ENCODE results near the gene DGKZ.

The DGKZ gene

DNA sequence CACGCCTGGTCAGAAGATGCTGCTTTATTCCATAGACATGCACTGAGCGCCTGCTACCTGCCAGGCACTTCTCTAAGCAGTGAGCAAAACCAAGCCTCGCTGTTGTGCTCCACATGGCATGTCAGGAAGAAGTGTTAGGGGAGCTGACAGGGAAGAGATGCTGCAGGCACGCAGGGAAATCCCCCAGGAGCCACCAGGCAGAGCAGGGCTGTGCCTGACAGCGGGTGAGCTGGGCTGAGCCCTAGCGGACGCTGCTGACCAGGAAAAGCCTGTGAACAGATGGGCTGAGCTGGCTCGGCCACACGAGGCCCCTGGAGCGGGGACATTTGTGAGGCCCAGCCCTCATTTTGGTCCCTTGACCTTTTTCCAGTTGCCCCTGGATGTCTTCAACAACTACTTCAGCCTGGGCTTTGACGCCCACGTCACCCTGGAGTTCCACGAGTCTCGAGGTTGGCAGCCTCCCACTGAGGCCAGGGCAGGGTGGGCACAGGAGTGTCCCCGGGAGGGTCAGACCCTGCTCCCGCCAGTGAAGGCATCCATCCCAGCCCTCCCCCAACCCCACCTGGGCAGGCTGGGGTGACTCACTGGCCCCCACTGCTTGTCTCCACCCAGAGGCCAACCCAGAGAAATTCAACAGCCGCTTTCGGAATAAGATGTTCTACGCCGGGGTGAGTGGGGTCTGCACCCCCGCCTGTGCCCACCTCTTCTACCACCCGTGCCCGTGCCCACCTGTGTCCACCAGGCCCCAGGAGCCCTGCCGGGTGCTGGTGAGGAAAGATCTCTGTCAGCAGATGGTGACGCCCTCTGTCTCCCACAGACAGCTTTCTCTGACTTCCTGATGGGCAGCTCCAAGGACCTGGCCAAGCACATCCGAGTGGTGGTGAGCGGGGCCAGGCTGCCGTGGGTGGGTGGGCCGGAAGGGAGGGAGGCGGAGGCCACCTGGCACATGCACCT, 26.8 kb downstream of the DGKZ start:
- H3K27ac ChIP-seq: no peak overlapping the region
- no peaks in the 10 kb centered on the region for H3K27me3 ChIP-seq (replicated peaks)
- DNase-seq: no peak
- TF ChIP-seq, protein P1, sequence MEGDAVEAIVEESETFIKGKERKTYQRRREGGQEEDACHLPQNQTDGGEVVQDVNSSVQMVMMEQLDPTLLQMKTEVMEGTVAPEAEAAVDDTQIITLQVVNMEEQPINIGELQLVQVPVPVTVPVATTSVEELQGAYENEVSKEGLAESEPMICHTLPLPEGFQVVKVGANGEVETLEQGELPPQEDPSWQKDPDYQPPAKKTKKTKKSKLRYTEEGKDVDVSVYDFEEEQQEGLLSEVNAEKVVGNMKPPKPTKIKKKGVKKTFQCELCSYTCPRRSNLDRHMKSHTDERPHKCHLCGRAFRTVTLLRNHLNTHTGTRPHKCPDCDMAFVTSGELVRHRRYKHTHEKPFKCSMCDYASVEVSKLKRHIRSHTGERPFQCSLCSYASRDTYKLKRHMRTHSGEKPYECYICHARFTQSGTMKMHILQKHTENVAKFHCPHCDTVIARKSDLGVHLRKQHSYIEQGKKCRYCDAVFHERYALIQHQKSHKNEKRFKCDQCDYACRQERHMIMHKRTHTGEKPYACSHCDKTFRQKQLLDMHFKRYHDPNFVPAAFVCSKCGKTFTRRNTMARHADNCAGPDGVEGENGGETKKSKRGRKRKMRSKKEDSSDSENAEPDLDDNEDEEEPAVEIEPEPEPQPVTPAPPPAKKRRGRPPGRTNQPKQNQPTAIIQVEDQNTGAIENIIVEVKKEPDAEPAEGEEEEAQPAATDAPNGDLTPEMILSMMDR (IDR thresholded peaks at IDR 0.05; ENCODE audit: low read depth, low read length, missing control alignments): no peak
- H3K36me3 ChIP-seq (replicated peaks): peaks cover 53% of the 10 kb centered on the region
- H3K4me3 ChIP-seq (ENCODE audit: low read depth, low read length): no peak overlapping the region
- in situ Hi-C loops (cut with HindIII; ENCODE audit: low pct_ligation_motif_present, low sequenced_read_pairs): no loop called here

DNA sequence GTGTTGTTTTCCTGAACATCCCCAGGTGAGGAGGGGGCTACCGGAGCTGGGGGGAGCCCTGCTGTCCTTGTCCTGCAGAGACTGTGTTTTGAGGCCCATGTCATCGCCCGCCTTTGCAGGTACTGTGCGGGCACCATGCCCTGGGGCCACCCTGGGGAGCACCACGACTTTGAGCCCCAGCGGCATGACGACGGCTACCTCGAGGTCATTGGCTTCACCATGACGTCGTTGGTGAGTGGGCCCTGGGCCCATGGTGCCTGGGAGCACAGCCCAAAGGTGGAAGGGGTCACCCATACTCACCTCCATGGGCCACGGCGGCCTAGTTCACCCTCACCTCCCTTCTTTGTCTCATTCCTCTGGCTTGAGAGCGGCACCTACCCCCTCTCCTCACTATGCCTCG, 27.6 kb downstream of the DGKZ start:
- no peak overlapping the region for H3K4me3 ChIP-seq (ENCODE audit: low read depth, low read length)
- TF ChIP-seq, protein P1 (IDR thresholded peaks at IDR 0.05; ENCODE audit: low read depth, low read length, missing control alignments): no peak
- peaks cover 50% of the 10 kb centered on the region for H3K36me3 ChIP-seq (replicated peaks)
- no peaks in the 10 kb centered on the region for H3K27me3 ChIP-seq (replicated peaks)
- no peak for DNase-seq
- no peak overlapping the region for H3K27ac ChIP-seq
- in situ Hi-C loops (cut with HindIII; ENCODE audit: low pct_ligation_motif_present, low sequenced_read_pairs): no loop called here

DNA sequence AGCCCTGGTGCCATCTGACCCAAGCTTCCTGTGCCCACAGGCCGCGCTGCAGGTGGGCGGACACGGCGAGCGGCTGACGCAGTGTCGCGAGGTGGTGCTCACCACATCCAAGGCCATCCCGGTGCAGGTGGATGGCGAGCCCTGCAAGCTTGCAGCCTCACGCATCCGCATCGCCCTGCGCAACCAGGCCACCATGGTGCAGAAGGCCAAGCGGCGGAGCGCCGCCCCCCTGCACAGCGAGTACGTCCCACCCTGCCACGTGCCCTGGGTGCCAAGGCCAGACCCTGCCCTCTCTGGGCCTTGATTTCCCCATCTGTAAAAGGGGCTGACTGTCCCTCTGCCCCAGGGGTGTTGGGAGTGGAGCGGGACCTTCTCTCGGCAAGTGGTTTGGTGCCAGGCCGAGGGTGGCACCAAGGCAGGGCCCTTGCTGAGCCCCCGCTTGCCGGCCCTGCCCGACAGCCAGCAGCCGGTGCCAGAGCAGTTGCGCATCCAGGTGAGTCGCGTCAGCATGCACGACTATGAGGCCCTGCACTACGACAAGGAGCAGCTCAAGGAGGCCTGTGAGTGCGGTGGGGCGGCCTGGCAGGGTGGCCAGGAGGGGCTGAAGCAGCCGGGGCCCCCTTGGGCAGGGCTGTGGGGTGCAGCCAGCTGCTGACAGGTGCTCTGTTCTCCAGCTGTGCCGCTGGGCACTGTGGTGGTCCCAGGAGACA, 28.3 kb downstream of the DGKZ start:
- TF ChIP-seq, protein P1 (IDR thresholded peaks at IDR 0.05; ENCODE audit: low read depth, low read length, missing control alignments): no peak
- peaks cover 43% of the 10 kb centered on the region for H3K36me3 ChIP-seq (replicated peaks)
- H3K27ac ChIP-seq: no peak overlapping the region
- H3K4me3 ChIP-seq (ENCODE audit: low read depth, low read length): no peak overlapping the region
- in situ Hi-C loops (cut with HindIII; ENCODE audit: low pct_ligation_motif_present, low sequenced_read_pairs): no loop called here
- no peaks in the 10 kb centered on the region for H3K27me3 ChIP-seq (replicated peaks)
- DNase-seq: no peak

DNA sequence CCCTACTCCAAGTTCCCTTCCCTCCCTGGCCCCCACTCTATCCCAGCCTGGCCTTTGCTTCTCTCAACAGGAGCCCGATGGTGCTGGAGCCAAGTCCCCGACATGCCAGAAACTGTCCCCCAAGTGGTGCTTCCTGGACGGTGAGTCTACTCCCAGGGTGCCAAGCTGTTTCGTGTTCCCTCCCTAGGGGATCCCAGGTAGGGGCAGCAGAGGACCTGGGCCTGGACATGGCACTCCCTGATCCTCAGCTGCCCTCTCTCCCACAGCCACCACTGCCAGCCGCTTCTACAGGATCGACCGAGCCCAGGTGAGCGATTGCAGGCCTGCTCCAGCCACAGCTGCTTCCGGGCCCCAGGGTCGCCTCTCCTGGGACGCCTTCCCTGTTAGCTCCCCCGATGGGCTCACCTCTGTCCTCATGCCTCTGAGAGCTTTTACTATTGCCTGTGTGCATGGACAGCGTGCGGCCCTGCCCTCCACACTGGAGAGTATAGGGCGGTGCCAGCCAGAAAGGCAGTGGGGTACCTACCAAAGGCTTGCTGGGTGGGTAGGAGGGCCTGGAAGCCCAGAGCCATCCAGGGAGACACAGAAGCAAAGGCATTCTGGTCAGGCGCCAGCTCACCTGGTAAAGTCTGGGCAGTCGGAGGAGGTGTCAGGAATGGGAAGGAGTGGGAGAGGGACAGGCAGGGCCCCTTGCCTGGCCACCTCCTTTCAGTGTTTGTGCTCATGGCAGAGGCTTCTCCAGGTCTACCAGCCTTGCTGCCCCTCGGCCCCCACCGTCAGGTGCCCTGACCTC, 29.2 kb downstream of the DGKZ start:
- TF ChIP-seq, protein P1 (IDR thresholded peaks at IDR 0.05; ENCODE audit: low read depth, low read length, missing control alignments): no peak
- H3K36me3 ChIP-seq (replicated peaks): peaks cover 43% of the 10 kb centered on the region
- in situ Hi-C loops (cut with HindIII; ENCODE audit: low pct_ligation_motif_present, low sequenced_read_pairs): no loop called here

DNA sequence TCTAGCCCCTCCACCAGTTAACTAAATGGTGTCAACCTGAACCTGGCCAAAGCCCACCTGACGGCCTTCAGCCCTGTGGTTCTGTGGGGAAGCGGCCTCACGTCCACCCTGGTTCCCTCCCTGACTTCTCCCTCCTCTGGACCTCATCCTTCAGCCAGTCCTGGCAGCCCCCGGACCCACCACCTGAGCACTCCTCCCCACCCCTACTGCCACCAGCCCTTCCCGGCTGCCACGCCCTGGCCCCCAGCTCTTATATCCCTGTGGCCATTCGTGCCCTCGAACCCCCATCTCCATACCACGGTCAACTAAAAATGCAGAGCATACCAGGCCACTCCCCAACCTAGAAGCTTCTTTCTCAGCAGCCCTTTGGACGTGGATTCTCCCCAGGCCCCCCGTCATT, 30.0 kb downstream of the DGKZ start:
- Histone ChIP-seq H3K4me3 (ENCODE audit: low read depth, low read length) (no peak overlapping the region), H3K27ac (no peak overlapping the region), H3K27me3 (replicated peaks) (no peaks in the 10 kb centered on the region), H3K36me3 (replicated peaks) (peaks cover 42% of the 10 kb centered on the region)
- TF ChIP-seq, protein P1 (IDR thresholded peaks at IDR 0.05; ENCODE audit: low read depth, low read length, missing control alignments): no peak
- DNase-seq: no peak
- in situ Hi-C loops (cut with HindIII; ENCODE audit: low pct_ligation_motif_present, low sequenced_read_pairs): no loop called here

More for the DNA sequence above, 29.2 kb downstream of the DGKZ start:
- Histone ChIP-seq H3K27ac (no peak overlapping the region), H3K27me3 (replicated peaks) (no peaks in the 10 kb centered on the region), H3K4me3 (ENCODE audit: low read depth, low read length) (no peak overlapping the region)
- DNase-seq: no peak
